MM.1S (cell line): ENCODE data around the gene TTI1.
A peak's percentile ranks its signal among the peaks of the same experiment; 100 is the strongest.

ENCODE experiments used
- DNase-seq: peaks from one replicate; pipeline ENCODE4 v3.0.0-alpha.2; 2015
- H2AFZ ChIP-seq: fragments of 300-600 bp; sonication (generic); 2 replicates; pipeline ENCODE4 v1.6.0; 2016; ENCODE audit warnings: antibody characterized with exemption, low read length
- H3F3A ChIP-seq: fragments of 300-600 bp; sonication (generic); 2 replicates; pipeline ENCODE4 v1.6.1; 2016; ENCODE audit warnings: mild to moderate bottlenecking, antibody characterized with exemption, low read length, moderate library complexity, mixed read lengths; ENCODE audit not compliant: insufficient read depth
- H3K27ac ChIP-seq: fragments of 300-600 bp; sonication (generic); 2 replicates; pipeline ENCODE4 v1.5.1; 2016; ENCODE audit warnings: mild to moderate bottlenecking, low read length
- H3K27me3 ChIP-seq: fragments of 300-600 bp; sonication (generic); replicated peaks from 2 replicates; pipeline ENCODE4 v1.6.0; 2016; ENCODE audit warnings: low read length; ENCODE audit not compliant: insufficient read depth
- H3K36me3 ChIP-seq: fragments of 300-600 bp; sonication (generic); replicated peaks from 2 replicates; pipeline ENCODE4 v1.6.1; 2016; ENCODE audit warnings: mild to moderate bottlenecking, low read length, mixed read lengths; ENCODE audit not compliant: insufficient read depth
- H3K4me1 ChIP-seq: fragments of 300-600 bp; sonication (generic); 2 replicates; pipeline ENCODE4 v1.6.1; 2016; ENCODE audit warnings: low read length, mixed read lengths
- H3K4me2 ChIP-seq: fragments of 300-600 bp; sonication (generic); 2 replicates; pipeline ENCODE4 v1.6.0; 2016; ENCODE audit warnings: low read depth, low read length
- H3K4me3 ChIP-seq: fragments of 300-600 bp; sonication (generic); 2 replicates; pipeline ENCODE4 v1.5.1; 2016; ENCODE audit warnings: low read length, mixed read lengths
- H3K79me2 ChIP-seq: fragments of 300-600 bp; sonication (generic); 2 replicates; pipeline ENCODE4 v1.6.1; 2016; ENCODE audit warnings: mixed run types, low read length, mixed read lengths
- H3K9ac ChIP-seq: fragments of 300-600 bp; sonication (generic); 2 replicates; pipeline ENCODE4 v1.6.1; 2016; ENCODE audit warnings: low read length, mixed read lengths
- H3K9me2 ChIP-seq: fragments of 300-600 bp; sonication (generic); replicated peaks from 2 replicates; pipeline ENCODE4 v1.6.1; 2016; ENCODE audit warnings: mild to moderate bottlenecking, low read length, mixed read lengths; ENCODE audit not compliant: insufficient read depth
- H3K9me3 ChIP-seq: fragments of 300-600 bp; sonication (generic); replicated peaks from 2 replicates; pipeline ENCODE4 v1.6.1; 2016; ENCODE audit warnings: mild to moderate bottlenecking, low read length, mixed read lengths; ENCODE audit not compliant: insufficient read depth
- H4K20me1 ChIP-seq: fragments of 300-600 bp; sonication (generic); 2 replicates; pipeline ENCODE4 v1.6.1; 2016; ENCODE audit warnings: mild to moderate bottlenecking, low read length, moderate library complexity, mixed read lengths; ENCODE audit not compliant: insufficient read depth
- CTCF ChIP-seq: fragments of 300-600 bp; sonication (generic); IDR thresholded peaks from 2 replicates; pipeline ENCODE4 v1.5.1; 2016; ENCODE audit warnings: antibody characterized with exemption, low read length, mixed read lengths
- EZH2 ChIP-seq: fragments of 300-600 bp; sonication (generic); optimal IDR thresholded peaks from 2 replicates; pipeline ENCODE3; 2017; ENCODE audit warnings: low read depth, mild to moderate bottlenecking, antibody characterized with exemption, low read length, mixed read lengths
- EZH2phosphoT487 ChIP-seq: fragments of 300-600 bp; sonication (generic); IDR thresholded peaks from 2 replicates; pipeline ENCODE4 v1.6.1; 2018; ENCODE audit warnings: antibody characterized with exemption, low read length

TTI1 gene

GRCh38 chr20:38032585-38033329, 499 bp downstream of the TTI1 start:
- no peaks in the 10 kb centered on the region for H3K27me3 ChIP-seq
- H3K4me1 ChIP-seq, result peaks cover 34% of the 10 kb centered on the region
- H3K9me2 ChIP-seq, result no peaks in the 10 kb centered on the region
- H4K20me1 ChIP-seq, result no peaks in the 10 kb centered on the region
- TF ChIP-seq EZH2, result no peak
- no peak for TF ChIP-seq EZH2phosphoT487
- no peak for TF ChIP-seq CTCF
- H3K27ac ChIP-seq, result peak overlapping the region; percentile 80; the same call in 1 of the 2 replicates
- H3K9ac ChIP-seq, result peak overlapping the region; percentile 93
- DNase-seq, result no peak
- H3K36me3 ChIP-seq, result no peaks in the 10 kb centered on the region; the same call in 1 of the 2 replicates
- peaks cover 100% of the 10 kb centered on the region for H3K79me2 ChIP-seq
- no peaks in the 10 kb centered on the region for H3F3A ChIP-seq
- H3K4me3 ChIP-seq, result peak overlapping the region; percentile 99
- peak overlapping the region; percentile 93 for H2AFZ ChIP-seq
- H3K9me3 ChIP-seq, result no peaks in the 10 kb centered on the region
- peak overlapping the region; percentile 92 for H3K4me2 ChIP-seq

GRCh38 chr20:38031957-38032356, 1.3 kb downstream of the TTI1 start:
- H3K4me1 ChIP-seq, result peaks cover 28% of the 10 kb centered on the region
- no peak overlapping the region for H3K9ac ChIP-seq
- no peak for DNase-seq

GRCh38 chr20:38029453-38029852, 3.8 kb downstream of the TTI1 start:
- no peak overlapping the region for H3K4me3 ChIP-seq
- peaks cover 8% of the 10 kb centered on the region; the same call in 1 of the 2 replicates for H3K4me1 ChIP-seq
- H3K9me2 ChIP-seq, result no peaks in the 10 kb centered on the region
- H3K9me3 ChIP-seq, result no peaks in the 10 kb centered on the region
- H3K36me3 ChIP-seq, result no peaks in the 10 kb centered on the region
- no peak overlapping the region for H3K9ac ChIP-seq
- H3K27ac ChIP-seq, result no peak overlapping the region
- H3K79me2 ChIP-seq, result peaks cover 100% of the 10 kb centered on the region
- TF ChIP-seq CTCF, result no peak
- no peak for TF ChIP-seq EZH2
- TF ChIP-seq EZH2phosphoT487, result no peak
- no peaks in the 10 kb centered on the region for H4K20me1 ChIP-seq
- H3F3A ChIP-seq, result no peaks in the 10 kb centered on the region
- no peak for DNase-seq
- H3K4me2 ChIP-seq, result no peak overlapping the region
- H3K27me3 ChIP-seq, result no peaks in the 10 kb centered on the region
- H2AFZ ChIP-seq, result no peak overlapping the region

More at GRCh38 chr20:38031957-38032356, 1.3 kb downstream of the TTI1 start:
- peak overlapping the region; percentile 99; the same call in 1 of the 2 replicates for H3K4me3 ChIP-seq
- no peak overlapping the region for H3K27ac ChIP-seq
- peaks cover 100% of the 10 kb centered on the region for H3K79me2 ChIP-seq
- H3K4me2 ChIP-seq, result peak overlapping the region; percentile 92
- no peaks in the 10 kb centered on the region; the same call in 1 of the 2 replicates for H3K36me3 ChIP-seq
- H4K20me1 ChIP-seq, result no peaks in the 10 kb centered on the region
- no peaks in the 10 kb centered on the region for H3F3A ChIP-seq
- H3K27me3 ChIP-seq, result no peaks in the 10 kb centered on the region
- no peaks in the 10 kb centered on the region for H3K9me3 ChIP-seq
- H2AFZ ChIP-seq, result no peak overlapping the region
- H3K9me2 ChIP-seq, result no peaks in the 10 kb centered on the region
- TF ChIP-seq EZH2phosphoT487 (no peak), EZH2 (no peak), CTCF (no peak)
